ENCODE results near the gene KRCC1.
A peak's percentile ranks its signal among the peaks of the same experiment; 100 is the strongest.

The KRCC1 gene

DNA sequence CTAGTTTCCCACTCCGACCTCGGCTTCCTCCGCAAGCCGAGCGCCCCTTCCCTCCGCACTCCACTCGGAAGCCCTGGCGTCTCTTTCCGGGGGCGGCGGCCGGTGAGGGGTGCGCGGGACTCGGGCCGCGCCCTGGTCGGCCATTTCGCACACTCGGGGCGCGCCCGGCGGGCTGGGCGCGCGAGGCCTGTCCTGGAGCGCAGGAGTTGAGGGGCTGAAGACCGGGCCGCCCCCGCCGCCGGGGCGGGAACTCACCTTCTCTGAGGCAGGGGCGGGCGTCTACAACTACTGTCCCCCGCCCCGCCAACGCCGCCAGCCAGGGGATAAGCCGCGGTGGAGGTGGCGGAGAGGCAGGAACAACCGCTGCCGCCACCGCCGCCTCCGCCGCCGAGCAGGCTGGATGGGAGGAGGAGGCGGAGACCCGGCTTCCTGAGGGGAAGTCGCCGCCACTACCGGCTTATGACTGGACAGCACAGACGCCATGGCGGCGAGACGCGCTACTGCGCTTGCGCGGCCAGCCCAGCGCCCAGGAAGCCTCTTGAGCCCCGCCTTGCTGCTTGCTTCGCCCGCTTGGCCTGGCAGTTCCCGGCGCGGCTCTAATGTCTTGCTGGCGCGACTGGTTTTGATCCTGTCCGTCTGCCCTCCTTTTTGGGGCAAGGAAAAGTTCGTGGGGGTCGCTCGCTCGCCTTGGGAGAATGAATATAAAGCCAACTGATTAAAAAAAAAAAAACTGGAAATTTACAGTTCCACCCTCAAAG lies at the start of gene KRCC1:
TSS of gene KRCC1 (minus strand) at position 413 of the 758 bp plus-strand sequence. CDS start 27,220 bp downstream, outside the sequence.
- Histone ChIP-seq H3K4me3 (ENCODE audit: low read length) (peak within 1 kb of the TSS; percentile 91), H3K4me1 (ENCODE audit: control insufficient read depth, insufficient read depth, low read length) (peaks cover 18% of the 10 kb centered on the region), H3K27me3 (ENCODE audit: control insufficient read depth, insufficient read depth, low read length) (no peaks in the 10 kb centered on the region), H3K36me3 (ENCODE audit: control insufficient read depth, insufficient read depth, low read length) (no peaks in the 10 kb centered on the region), H3K9ac (ENCODE audit: low read length) (peak within 1 kb of the TSS; percentile 91), H3K27ac (ENCODE audit: low read depth, low read length) (peak within 1 kb of the TSS; percentile 98)

DNA sequence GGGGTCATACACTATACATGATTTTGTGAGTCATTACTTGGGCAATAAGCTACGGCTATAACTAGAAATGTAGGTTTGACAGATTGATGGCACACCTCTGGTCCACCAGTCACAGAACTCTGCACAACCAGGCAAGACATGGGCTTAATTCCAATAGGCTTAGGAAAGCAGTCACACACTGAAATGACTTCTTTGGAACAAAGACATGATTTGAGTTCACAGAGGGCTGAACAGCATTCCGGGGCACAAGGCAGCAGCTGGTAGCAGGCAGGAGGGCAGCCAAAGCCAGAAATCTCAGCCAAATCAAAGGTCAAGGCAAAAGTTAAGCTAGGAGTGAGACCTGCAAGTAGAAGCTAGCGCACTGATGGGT lies 44.9 kb upstream of the KRCC1 start:
- no peaks in the 10 kb centered on the region for H3K36me3 ChIP-seq (ENCODE audit: control insufficient read depth, insufficient read depth, low read length)
- no peak overlapping the region for H3K27ac ChIP-seq (ENCODE audit: low read depth, low read length)
- no peak overlapping the region for H3K4me3 ChIP-seq (ENCODE audit: low read length)
- no peaks in the 10 kb centered on the region for H3K4me1 ChIP-seq (ENCODE audit: control insufficient read depth, insufficient read depth, low read length)
- H3K27me3 ChIP-seq (ENCODE audit: control insufficient read depth, insufficient read depth, low read length) = no peaks in the 10 kb centered on the region
- H3K9ac ChIP-seq (ENCODE audit: low read length) = no peak overlapping the region

DNA sequence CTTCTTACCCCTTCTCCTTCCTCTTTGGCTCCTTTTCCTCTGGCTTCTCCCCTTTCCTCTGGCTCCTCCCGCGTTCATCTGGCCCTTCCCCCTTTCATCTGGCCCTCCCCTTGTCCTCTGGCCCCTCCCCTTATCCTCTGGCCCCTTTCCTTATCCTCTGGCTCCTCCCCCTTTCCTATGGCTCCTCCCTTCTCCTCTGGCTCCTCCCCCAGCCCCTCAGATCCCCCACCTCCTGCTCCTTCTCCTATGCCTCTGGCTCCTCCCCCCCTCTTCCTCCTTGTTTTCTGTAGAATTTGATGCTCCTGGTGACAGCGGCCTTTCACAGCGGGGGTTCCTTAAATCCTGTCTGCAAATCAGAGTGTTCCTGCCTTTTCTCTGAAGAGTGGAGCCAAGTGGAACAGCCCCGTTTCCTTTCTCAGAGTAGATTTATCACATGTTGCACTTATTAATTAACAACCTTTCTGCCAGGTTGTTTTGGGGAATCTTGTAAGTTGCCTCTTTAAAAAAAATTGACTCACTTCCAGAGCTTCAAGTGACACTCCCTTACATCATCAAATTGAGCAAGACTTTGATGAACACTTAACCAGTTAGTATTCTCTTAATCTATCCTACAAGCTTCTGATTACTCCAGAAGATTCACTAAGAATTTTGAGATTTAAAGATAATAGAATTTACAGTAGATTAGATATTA lies 44.4 kb upstream of the KRCC1 start:
- no peak overlapping the region for H3K4me3 ChIP-seq (ENCODE audit: low read length)
- no peak overlapping the region for H3K9ac ChIP-seq (ENCODE audit: low read length)
- no peaks in the 10 kb centered on the region for H3K36me3 ChIP-seq (ENCODE audit: control insufficient read depth, insufficient read depth, low read length)
- H3K27me3 ChIP-seq (ENCODE audit: control insufficient read depth, insufficient read depth, low read length) = no peaks in the 10 kb centered on the region
- no peaks in the 10 kb centered on the region for H3K4me1 ChIP-seq (ENCODE audit: control insufficient read depth, insufficient read depth, low read length)
- H3K27ac ChIP-seq (ENCODE audit: low read depth, low read length) = no peak overlapping the region

DNA sequence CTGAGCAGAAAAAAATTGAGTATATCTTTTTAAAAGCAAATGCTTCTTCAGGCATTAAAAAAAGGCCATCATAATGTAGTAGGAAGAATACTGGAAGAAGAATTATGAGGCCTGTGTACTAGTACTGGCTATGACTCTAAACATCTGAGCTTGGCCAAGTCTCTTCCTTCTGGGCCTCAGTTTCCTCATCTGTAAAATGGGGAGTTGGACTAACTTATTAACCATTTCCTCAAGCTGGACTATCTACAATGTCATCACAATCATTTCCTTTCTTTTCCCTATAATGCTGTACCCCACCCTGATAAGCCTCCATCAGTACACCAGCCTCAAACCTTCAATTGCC lies 42.9 kb upstream of the KRCC1 start:
- no peak overlapping the region for H3K27ac ChIP-seq (ENCODE audit: low read depth, low read length)
- H3K36me3 ChIP-seq (ENCODE audit: control insufficient read depth, insufficient read depth, low read length) = no peaks in the 10 kb centered on the region
- H3K27me3 ChIP-seq (ENCODE audit: control insufficient read depth, insufficient read depth, low read length) = no peaks in the 10 kb centered on the region
- H3K4me1 ChIP-seq (ENCODE audit: control insufficient read depth, insufficient read depth, low read length) = no peaks in the 10 kb centered on the region
- H3K9ac ChIP-seq (ENCODE audit: low read length) = no peak overlapping the region
- no peak overlapping the region for H3K4me3 ChIP-seq (ENCODE audit: low read length)

DNA sequence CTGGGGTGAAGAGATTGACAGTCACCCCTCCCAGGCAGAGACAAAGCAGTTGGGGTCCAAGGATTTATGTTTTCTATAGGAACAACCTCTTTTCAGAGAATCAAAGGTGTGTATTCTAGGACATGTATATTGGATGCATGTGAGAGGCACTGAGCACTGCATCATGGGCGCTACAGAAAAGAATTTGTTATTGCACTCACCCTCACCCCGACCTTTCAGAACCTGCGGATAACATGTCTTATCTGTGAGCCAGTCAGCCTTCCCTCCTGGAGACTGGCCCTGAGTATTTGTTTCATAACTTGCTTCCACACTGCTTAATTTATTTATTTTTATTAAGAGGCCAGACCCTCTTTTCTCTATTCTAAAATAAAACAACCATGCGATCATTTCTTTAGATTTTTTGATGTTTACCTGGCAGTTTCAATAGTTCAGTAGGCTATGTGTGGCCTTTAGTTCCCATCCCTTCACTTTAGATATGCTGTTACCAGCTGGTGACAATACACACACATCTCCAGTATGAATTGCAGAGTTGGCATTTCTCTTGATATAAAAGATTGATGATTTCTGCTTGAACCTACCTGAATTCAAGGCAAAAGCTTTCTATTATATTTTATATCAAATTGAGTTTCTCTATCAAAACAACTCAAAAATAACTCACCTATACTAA lies 42.4 kb upstream of the KRCC1 start:
- no peak overlapping the region for H3K27ac ChIP-seq (ENCODE audit: low read depth, low read length)
- H3K9ac ChIP-seq (ENCODE audit: low read length) = no peak overlapping the region
- H3K4me1 ChIP-seq (ENCODE audit: control insufficient read depth, insufficient read depth, low read length) = no peaks in the 10 kb centered on the region
- H3K27me3 ChIP-seq (ENCODE audit: control insufficient read depth, insufficient read depth, low read length) = no peaks in the 10 kb centered on the region
- H3K4me3 ChIP-seq (ENCODE audit: low read length) = no peak overlapping the region
- no peaks in the 10 kb centered on the region for H3K36me3 ChIP-seq (ENCODE audit: control insufficient read depth, insufficient read depth, low read length)

DNA sequence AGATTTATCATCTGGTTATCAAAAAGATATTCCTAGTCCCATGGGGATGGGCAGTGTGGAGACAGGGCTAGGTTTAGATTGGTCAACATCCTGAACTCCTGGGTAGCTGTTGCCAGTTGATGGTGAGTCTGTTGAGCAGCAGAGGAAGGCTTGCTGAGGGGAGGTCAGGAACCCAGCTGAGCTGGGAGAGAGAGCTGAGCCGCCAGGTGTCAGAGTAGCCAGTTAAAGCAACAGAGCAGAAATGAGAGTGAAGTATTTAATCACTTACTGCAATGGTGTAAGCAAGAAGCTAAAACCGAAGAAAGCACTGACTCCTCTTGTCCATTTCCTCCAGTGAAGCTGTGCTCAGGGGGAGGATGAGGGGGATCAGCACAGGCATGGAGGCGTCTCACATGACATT lies 41.6 kb upstream of the KRCC1 start:
- Histone ChIP-seq H3K9ac (ENCODE audit: low read length) (no peak overlapping the region), H3K27me3 (ENCODE audit: control insufficient read depth, insufficient read depth, low read length) (no peaks in the 10 kb centered on the region), H3K27ac (ENCODE audit: low read depth, low read length) (no peak overlapping the region), H3K4me3 (ENCODE audit: low read length) (no peak overlapping the region), H3K4me1 (ENCODE audit: control insufficient read depth, insufficient read depth, low read length) (no peaks in the 10 kb centered on the region), H3K36me3 (ENCODE audit: control insufficient read depth, insufficient read depth, low read length) (no peaks in the 10 kb centered on the region)

DNA sequence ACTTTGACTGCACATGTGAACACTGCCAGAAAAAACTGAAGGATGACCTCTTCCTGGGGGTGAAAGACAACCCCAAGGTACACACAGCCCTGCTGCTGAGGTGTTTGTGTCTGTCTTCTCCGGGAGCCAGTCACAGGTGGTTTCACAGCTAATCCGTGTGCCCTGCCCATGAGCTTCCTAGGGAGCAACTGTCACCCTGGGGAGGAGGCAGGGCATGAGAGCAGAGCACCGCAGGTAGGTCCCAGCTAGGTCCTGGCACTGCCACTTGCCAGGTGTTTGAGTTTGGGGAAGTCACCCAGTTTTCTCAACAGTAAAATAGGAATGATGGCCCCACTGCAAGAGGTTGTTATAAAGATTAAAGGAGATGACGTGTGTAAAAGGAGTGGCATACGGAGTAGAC lies 41.1 kb upstream of the KRCC1 start:
- Histone ChIP-seq H3K4me1 (ENCODE audit: control insufficient read depth, insufficient read depth, low read length) (no peaks in the 10 kb centered on the region), H3K9ac (ENCODE audit: low read length) (no peak overlapping the region), H3K4me3 (ENCODE audit: low read length) (no peak overlapping the region), H3K27me3 (ENCODE audit: control insufficient read depth, insufficient read depth, low read length) (no peaks in the 10 kb centered on the region), H3K27ac (ENCODE audit: low read depth, low read length) (no peak overlapping the region), H3K36me3 (ENCODE audit: control insufficient read depth, insufficient read depth, low read length) (no peaks in the 10 kb centered on the region)

DNA sequence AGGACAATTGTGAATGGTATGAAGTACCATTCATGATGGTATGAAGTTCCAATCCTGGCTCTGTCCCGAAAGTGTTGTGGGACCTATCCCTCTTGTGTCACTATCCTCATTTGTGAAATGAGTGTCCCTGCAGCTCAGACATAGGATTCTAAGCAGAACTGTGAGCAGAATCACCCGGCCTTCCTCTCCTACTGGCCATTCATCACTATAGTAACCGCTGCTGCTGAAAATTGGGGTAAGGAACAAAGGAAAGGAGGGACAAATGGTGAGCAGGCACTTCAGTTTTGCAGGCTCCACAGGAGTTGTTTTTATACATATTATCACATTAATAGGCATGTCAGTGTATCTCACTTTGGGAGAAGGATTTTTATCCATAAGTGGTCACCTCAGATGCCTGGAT lies 39.4 kb upstream of the KRCC1 start:
- no peak overlapping the region for H3K27ac ChIP-seq (ENCODE audit: low read depth, low read length)
- H3K9ac ChIP-seq (ENCODE audit: low read length) = no peak overlapping the region
- H3K27me3 ChIP-seq (ENCODE audit: control insufficient read depth, insufficient read depth, low read length) = no peaks in the 10 kb centered on the region
- no peak overlapping the region for H3K4me3 ChIP-seq (ENCODE audit: low read length)
- no peaks in the 10 kb centered on the region for H3K4me1 ChIP-seq (ENCODE audit: control insufficient read depth, insufficient read depth, low read length)
- no peaks in the 10 kb centered on the region for H3K36me3 ChIP-seq (ENCODE audit: control insufficient read depth, insufficient read depth, low read length)

DNA sequence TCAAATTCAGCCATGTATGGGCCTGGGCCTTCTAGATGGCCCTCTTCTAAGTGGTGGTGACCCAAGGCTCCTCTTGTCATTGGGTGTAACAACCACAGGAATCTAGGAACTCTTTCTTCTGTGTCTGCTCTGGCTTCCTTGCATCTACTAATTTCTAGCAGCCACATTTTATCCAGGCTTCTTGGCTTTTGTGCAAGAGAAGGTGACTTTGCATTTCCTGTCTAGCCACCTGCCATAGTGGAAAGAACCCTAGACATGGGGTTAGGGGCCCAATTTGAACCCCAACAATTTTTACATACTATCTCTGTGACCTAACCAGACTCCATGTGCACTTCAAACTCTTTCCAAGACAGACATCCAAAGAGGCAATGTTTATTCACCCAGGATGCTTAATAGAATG lies 37.2 kb upstream of the KRCC1 start:
- Histone ChIP-seq H3K9ac (ENCODE audit: low read length) (no peak overlapping the region), H3K27me3 (ENCODE audit: control insufficient read depth, insufficient read depth, low read length) (no peaks in the 10 kb centered on the region), H3K36me3 (ENCODE audit: control insufficient read depth, insufficient read depth, low read length) (no peaks in the 10 kb centered on the region), H3K27ac (ENCODE audit: low read depth, low read length) (no peak overlapping the region), H3K4me3 (ENCODE audit: low read length) (no peak overlapping the region), H3K4me1 (ENCODE audit: control insufficient read depth, insufficient read depth, low read length) (no peaks in the 10 kb centered on the region)

DNA sequence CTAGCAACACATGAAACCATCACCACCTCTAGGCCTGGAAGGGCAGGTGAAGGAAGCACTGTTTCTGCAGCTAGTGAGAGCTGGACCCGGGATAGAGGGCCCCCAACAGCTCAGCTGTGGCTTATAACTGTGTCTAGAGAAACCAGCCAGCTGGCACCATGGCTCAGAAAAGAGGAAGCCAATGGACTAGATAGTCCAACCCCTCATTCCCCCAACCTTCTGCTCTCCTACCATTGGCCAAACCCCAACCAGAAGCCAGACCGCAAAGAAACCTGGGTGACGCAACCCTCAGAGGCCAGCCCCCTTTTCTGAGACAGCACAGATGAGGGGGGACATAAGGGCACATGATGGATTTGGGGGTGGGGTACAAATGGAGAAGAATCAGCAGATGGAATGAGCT lies 36.4 kb upstream of the KRCC1 start:
- no peaks in the 10 kb centered on the region for H3K27me3 ChIP-seq (ENCODE audit: control insufficient read depth, insufficient read depth, low read length)
- H3K4me3 ChIP-seq (ENCODE audit: low read length) = no peak overlapping the region
- H3K9ac ChIP-seq (ENCODE audit: low read length) = no peak overlapping the region
- no peaks in the 10 kb centered on the region for H3K4me1 ChIP-seq (ENCODE audit: control insufficient read depth, insufficient read depth, low read length)
- H3K27ac ChIP-seq (ENCODE audit: low read depth, low read length) = no peak overlapping the region
- no peaks in the 10 kb centered on the region for H3K36me3 ChIP-seq (ENCODE audit: control insufficient read depth, insufficient read depth, low read length)

DNA sequence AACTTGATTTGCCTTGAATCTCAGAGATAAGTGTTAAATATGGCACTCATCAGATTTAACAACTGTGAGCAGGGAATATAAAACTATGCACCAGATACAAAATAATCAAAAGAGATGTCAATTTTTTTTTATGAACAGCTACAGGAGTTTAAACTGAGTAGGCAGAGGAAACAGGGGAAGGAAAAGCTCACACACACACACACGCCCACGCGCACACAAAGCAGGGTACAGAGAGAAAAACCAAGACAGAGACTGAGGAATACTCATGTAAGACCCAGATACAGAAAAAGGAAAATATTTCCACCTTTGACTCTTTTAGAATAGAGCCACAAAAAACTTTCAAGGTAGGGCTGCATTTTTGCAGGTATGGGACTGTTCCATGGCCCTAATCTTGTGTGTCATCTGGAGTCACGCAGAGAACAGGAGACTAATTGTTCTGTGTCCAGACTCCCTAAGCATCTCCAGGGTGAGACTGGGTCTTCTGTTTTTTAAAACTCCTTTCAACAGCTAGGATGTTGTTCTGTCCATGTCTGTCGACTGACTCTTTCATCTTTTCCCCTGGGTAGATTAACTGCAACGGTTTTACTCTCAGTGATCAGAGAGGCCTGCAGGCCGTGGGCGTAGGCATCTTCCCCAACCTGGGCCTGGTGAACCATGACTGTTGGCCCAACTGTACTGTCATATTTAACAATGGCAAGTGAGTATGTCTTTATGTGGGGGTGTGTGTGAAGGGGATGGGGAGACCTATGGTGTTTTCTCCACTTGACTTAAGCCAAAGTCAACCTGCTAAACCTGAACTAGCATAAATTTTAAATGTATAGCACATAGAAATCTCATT lies 35.1 kb upstream of the KRCC1 start:
- Histone ChIP-seq H3K36me3 (ENCODE audit: control insufficient read depth, insufficient read depth, low read length) (no peaks in the 10 kb centered on the region), H3K27ac (ENCODE audit: low read depth, low read length) (no peak overlapping the region), H3K4me3 (ENCODE audit: low read length) (no peak overlapping the region), H3K27me3 (ENCODE audit: control insufficient read depth, insufficient read depth, low read length) (no peaks in the 10 kb centered on the region), H3K9ac (ENCODE audit: low read length) (no peak overlapping the region), H3K4me1 (ENCODE audit: control insufficient read depth, insufficient read depth, low read length) (no peaks in the 10 kb centered on the region)

DNA sequence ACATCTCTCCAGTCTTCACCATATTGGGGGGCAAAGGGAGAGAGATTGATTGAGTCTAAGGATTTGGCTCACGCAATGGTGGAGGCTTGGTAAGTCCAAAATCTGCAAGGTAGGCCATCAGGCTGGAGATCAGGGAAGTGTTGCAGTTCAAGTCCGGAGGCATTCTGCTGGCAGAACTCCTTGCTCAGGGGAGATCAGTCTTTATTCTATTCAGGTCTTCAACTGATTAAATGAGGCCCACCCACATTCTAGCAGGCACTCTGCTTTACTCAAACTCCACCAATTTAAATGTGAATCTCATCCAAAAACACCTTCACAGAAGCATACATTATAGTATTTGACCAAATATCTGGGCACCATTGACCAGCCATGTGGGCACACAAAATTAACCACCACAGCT lies 33.4 kb upstream of the KRCC1 start:
- Histone ChIP-seq H3K36me3 (ENCODE audit: control insufficient read depth, insufficient read depth, low read length) (no peaks in the 10 kb centered on the region), H3K27me3 (ENCODE audit: control insufficient read depth, insufficient read depth, low read length) (no peaks in the 10 kb centered on the region), H3K27ac (ENCODE audit: low read depth, low read length) (no peak overlapping the region), H3K4me3 (ENCODE audit: low read length) (no peak overlapping the region), H3K4me1 (ENCODE audit: control insufficient read depth, insufficient read depth, low read length) (no peaks in the 10 kb centered on the region), H3K9ac (ENCODE audit: low read length) (no peak overlapping the region)
